GM06990 (cell line): ENCODE results near the gene C4BPA.

Experiments
- DNase-seq: peaks from one replicate; pipeline ENCODE4 v3.0.0-alpha.2; 2011; ENCODE audit not compliant: insufficient read length; ENCODE audit errors: extremely low read depth
- H3K27me3 ChIP-seq: replicated peaks from 2 replicates; pipeline ENCODE4 v1.6.0; 2011; ENCODE audit warnings: low read length; ENCODE audit not compliant: control insufficient read depth, insufficient read depth
- H3K36me3 ChIP-seq: 2 replicates; pipeline ENCODE4 v1.5.1; 2011; ENCODE audit warnings: low read length; ENCODE audit not compliant: control insufficient read depth, insufficient read depth
- H3K4me3 ChIP-seq: replicated peaks from 2 replicates; pipeline ENCODE4 v1.5.1; 2011; ENCODE audit warnings: low read depth, mild to moderate bottlenecking, control low read depth, low read length
- TF ChIP-seq, protein P1 (sequence below): IDR thresholded peaks from 2 replicates; pipeline ENCODE4 v1.5.1; 2011; ENCODE audit warnings: low read length, control low read depth, mild to moderate bottlenecking, inconsistent platforms; ENCODE audit not compliant: insufficient read depth, poor library complexity, severe bottlenecking

The C4BPA gene

DNA sequence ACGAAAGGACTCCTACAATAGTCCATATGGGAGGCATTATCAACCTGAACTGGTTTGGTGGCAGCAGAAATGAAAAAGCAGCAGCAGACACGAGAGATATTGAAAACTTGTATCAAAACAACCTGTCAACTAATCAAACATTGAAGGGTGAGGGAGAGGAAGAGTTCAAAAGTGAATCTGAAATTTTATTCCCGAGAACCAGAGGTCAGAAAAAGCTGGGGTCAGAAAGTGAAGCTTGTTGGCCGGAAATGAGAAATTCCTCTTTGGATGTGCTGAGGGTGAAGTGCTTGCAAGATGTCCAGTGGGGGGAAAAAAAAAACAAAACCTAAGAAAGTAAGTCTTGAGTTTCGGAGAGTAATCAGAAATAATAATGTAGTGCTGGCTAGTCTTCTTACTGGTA, 1.9 kb upstream of the C4BPA start:
- H3K36me3 ChIP-seq, result no peaks in the 10 kb centered on the region
- no peaks in the 10 kb centered on the region for H3K27me3 ChIP-seq

DNA sequence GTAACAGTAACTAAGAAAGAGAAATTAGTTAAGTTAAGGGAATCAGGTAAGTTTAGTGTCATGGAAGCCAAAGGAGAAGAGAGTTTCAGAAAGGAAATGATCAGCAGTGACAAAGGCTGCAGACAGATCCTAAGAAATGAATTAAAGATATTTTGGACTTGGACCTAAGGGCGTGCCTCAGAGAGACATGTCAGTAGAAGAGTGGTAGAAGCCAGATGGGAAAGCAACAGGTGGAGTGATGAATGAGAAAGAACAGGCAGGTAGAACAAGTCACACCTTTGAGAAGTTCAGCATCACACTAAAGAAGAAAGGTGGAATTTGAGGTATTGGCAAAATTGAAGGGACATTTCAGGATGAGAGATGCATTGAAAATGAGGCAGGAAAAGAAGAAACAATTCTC, 1.4 kb upstream of the C4BPA start:
- no peak overlapping the region for H3K4me3 ChIP-seq
- H3K36me3 ChIP-seq, result no peaks in the 10 kb centered on the region
- H3K27me3 ChIP-seq, result no peaks in the 10 kb centered on the region
- TF ChIP-seq, protein P1, sequence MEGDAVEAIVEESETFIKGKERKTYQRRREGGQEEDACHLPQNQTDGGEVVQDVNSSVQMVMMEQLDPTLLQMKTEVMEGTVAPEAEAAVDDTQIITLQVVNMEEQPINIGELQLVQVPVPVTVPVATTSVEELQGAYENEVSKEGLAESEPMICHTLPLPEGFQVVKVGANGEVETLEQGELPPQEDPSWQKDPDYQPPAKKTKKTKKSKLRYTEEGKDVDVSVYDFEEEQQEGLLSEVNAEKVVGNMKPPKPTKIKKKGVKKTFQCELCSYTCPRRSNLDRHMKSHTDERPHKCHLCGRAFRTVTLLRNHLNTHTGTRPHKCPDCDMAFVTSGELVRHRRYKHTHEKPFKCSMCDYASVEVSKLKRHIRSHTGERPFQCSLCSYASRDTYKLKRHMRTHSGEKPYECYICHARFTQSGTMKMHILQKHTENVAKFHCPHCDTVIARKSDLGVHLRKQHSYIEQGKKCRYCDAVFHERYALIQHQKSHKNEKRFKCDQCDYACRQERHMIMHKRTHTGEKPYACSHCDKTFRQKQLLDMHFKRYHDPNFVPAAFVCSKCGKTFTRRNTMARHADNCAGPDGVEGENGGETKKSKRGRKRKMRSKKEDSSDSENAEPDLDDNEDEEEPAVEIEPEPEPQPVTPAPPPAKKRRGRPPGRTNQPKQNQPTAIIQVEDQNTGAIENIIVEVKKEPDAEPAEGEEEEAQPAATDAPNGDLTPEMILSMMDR, result no peak
- DNase-seq, result no peak

More for the DNA sequence above, 1.9 kb upstream of the C4BPA start:
- DNase-seq, result no peak
- H3K4me3 ChIP-seq, result no peak overlapping the region
- TF ChIP-seq, protein P1, result no peak

DNA sequence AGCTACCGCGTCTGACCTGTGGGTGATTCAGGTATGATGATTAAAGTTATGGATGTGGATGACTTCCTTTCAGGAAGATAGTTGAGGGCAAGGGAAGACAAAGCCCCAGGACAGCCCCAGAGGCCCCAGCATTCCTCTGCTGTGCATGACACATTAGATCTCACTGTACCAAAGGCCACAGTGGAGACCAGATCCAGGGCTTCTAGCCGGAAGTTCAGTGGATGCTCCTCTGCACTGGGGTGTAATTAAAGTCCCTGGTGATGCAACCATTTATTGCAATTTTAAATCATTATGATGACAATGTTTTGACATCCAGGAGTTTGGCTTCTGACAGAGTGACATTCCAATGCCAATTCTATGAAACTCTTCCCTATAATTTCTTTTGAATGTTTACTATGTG, 5.0 kb downstream of the C4BPA start:
- no peak overlapping the region for H3K4me3 ChIP-seq
- DNase-seq, result no peak
- no peaks in the 10 kb centered on the region for H3K36me3 ChIP-seq
- TF ChIP-seq, protein P1, result no peak
- 0 out of 2 replicates have a peak, but pooled peaks cover 2% of the 10 kb centered on the region for H3K27me3 ChIP-seq

DNA sequence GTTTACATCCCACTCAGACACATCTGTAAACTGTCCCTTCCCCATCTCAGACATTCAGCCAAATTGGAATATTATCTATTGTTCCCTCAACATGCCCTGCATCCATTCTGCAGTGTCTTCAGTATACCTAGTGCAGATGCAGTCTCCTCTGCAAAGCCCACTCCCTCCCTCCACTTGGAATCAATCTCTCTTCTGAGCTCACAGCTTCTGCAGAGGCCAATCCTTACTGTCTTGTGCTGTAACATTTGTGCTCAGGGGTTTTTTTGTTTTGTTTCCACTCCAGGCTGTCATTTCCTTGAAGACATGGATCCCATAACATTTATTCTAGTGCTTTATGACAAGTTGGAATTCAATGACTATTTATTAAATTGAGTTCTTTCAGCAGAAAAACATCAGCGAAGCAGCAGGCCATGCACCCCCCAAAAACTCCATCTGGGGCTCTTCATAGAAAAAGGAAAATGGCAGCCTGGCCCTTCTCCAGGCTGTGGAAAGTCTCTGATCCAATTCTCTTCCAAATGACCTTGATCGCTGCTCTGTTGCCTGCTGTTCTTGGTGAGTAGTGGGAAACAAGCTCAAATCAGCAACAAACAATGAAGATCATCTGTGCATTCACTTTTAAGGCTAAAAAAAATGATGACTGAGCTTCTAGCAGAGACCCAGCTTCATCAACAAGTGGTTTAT, 8.7 kb downstream of the C4BPA start:
- no peak overlapping the region for H3K4me3 ChIP-seq
- no peak for DNase-seq
- no peaks in the 10 kb centered on the region for H3K36me3 ChIP-seq
- 0 out of 2 replicates have a peak, but pooled peaks cover 2% of the 10 kb centered on the region for H3K27me3 ChIP-seq
- TF ChIP-seq, protein P1, result no peak

DNA sequence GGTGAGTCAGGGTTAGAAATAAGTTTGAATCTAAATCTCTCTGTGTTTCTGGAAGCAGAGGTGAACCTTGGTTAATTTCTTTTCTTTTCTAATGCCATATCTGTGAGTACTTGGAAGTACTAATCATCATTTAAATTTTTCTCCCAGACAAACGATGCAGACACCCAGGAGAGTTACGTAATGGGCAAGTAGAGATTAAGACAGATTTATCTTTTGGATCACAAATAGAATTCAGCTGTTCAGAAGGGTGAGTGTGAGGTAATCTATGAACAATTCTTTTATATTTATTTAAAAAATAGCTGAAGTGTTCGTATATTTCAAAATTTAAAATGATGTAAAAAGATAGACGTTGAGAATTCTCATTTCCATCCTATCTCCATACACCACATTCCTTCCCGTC, 11.2 kb downstream of the C4BPA start:
- 0 out of 2 replicates have a peak, but pooled peaks cover 2% of the 10 kb centered on the region for H3K27me3 ChIP-seq
- DNase-seq, result no peak
- no peaks in the 10 kb centered on the region for H3K36me3 ChIP-seq
- TF ChIP-seq, protein P1, result no peak
- H3K4me3 ChIP-seq, result no peak overlapping the region
